Measurements from ENCODE around the gene PITPNM3. TPM values are rescaled to one million over a fixed set of nuclear protein-coding genes. Genes with fewer than 3 reads are reported as not detected.

PITPNM3 gene
- total RNA-seq, 2 donors from 2014 or later = 1.3 to 3.4 TPM

- WGBS, 2 donors = 68 to 71% methylated on average over 5 to 9 of the region's 9 CpGs
- no peak for TF ChIP-seq POLR2A (IDR thresholded peaks at IDR 0.05)
- TF ChIP-seq, protein P1, sequence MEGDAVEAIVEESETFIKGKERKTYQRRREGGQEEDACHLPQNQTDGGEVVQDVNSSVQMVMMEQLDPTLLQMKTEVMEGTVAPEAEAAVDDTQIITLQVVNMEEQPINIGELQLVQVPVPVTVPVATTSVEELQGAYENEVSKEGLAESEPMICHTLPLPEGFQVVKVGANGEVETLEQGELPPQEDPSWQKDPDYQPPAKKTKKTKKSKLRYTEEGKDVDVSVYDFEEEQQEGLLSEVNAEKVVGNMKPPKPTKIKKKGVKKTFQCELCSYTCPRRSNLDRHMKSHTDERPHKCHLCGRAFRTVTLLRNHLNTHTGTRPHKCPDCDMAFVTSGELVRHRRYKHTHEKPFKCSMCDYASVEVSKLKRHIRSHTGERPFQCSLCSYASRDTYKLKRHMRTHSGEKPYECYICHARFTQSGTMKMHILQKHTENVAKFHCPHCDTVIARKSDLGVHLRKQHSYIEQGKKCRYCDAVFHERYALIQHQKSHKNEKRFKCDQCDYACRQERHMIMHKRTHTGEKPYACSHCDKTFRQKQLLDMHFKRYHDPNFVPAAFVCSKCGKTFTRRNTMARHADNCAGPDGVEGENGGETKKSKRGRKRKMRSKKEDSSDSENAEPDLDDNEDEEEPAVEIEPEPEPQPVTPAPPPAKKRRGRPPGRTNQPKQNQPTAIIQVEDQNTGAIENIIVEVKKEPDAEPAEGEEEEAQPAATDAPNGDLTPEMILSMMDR (IDR thresholded peaks at IDR 0.05) = no peak
- Histone ChIP-seq H3K4me3 (no peak overlapping the region), H3K27me3 (no peaks in the 10 kb centered on the region), H3K27ac (no peak overlapping the region), H3K9me3 (no peaks in the 10 kb centered on the region), H3K36me3 (replicated peaks in 1 of 2; ENCODE audit: insufficient read depth in 1 of 2, low read depth in 2 of 2) (no peaks in the 10 kb centered on the region), H3K4me1 (peaks cover 14% of the 10 kb centered on the region)
- DNase-seq (no peak), ATAC-seq (no peak)
- intact Hi-C loops (cut with DNase I) = loop anchor here (10.0 kb wide), 1 partner anchor 62 kb away; no protein-coding TSS in a partner anchor
Measured at GRCh38 chr17:6446516-6447100, 109.7 kb downstream of the PITPNM3 start.

DNA sequence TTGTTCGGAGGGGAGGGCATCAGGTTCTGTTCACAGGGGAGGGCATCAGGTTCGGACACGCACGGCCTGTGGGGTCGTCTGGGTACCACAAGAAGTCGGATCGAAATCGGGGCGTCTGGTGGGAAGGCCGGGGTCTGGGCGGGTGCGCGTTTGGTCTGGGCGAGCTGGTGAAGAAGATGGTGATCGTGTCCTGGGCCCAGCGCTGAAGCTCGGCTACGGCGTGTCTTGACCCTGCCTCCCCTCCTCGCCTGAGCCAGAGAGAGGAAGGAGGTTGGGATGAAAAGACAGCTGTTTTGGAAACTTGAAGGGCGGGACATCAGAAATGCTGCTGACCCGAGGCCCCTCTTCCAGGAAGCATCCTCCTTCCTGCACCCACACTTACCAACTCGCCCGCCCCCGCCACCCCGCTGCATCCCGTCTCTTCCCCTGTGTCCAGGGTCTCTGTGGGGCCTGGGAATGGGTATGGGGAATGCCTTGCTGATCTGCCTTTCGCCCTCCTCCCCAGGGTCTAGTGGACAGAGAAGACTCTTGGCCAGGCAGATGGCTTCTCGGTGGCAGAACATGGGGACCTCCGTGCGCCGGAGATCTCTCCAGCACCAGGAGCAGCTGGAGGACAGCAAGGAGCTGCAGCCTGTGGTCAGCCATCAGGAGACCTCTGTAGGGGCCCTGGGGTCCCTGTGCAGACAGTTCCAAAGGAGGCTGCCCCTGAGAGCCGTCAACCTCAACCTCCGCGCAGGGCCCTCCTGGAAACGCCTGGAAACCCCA lies 111.6 kb downstream of the PITPNM3 start:
- Histone ChIP-seq H3K9me3 (no peaks in the 10 kb centered on the region), H3K27ac (no peak overlapping the region), H3K4me1 (peaks cover 14% of the 10 kb centered on the region), H3K27me3 (no peaks in the 10 kb centered on the region), H3K4me3 (peak overlapping the region in 1 of 2 donors; percentile 26), H3K36me3 (replicated peaks in 1 of 2; ENCODE audit: insufficient read depth in 1 of 2, low read depth in 2 of 2) (no peaks in the 10 kb centered on the region)
- intact Hi-C loops (cut with DNase I) = loop anchor here (10.0 kb wide), 1 partner anchor 60 kb away; no protein-coding TSS in a partner anchor
- TF ChIP-seq, protein P1 (IDR thresholded peaks at IDR 0.05) = no peak
- TF ChIP-seq POLR2A (IDR thresholded peaks at IDR 0.05) = no peak
- DNase-seq (peak in 1 of 4 donors; percentile 29), ATAC-seq (no peak)
- 2 to 29% methylated on average over 9 to 35 of the region's 36 CpGs for WGBS, 2 donors

DNA sequence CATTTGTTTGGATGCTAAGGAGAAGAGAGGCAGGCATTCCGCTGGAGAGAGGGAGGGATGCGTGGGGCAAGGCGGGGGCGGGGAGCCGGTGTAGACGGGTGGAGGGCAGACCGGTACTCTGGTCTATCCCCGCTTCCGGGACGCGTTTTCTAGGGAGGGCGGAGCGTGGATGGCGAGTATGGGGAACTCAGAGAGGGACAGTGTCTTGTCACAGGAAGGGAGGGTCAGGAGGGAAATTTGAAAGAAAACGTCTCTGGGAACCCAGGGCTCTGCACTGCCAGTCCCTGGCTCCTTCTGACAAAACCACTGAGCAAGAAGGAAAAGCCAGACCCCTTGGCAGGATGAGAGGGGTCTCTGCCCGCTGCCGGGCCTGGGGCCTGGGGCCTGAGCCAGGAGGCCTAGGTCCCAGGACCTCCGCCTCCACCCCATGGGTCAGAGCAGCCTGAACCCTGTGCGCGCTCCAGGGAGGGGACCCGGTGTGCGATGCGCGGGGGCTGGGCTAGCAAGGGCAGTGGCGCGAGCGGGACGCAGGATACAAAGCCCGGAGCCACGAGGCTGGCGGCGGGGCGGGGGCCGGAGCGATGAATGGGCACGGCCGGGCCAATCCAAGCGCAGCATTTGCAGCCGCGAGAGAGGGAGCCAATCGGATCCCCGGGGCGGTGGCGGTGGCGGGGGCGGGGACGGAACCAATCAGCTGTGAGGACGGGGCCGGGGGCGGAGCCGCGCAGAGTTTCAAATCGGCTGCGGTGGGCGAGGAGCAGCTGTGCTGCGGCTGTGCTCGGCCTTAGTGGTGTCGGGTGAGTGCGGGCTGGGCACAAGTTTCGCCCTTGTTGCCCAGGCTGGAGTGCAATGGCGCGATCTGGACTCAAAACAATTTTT lies 112.4 kb downstream of the PITPNM3 start, which contains the start of gene PIMREG:
Gene PIMREG, plus strand, starts transcription at position 764 of the 879 bp plus-strand sequence. CDS start 656 bp downstream, outside the sequence.
- Histone ChIP-seq H3K4me1 (peaks cover 14% of the 10 kb centered on the region), H3K9me3 (no peaks in the 10 kb centered on the region), H3K27me3 (no peaks in the 10 kb centered on the region), H3K4me3 (peak within 1 kb of the TSS in 1 of 2 donors; percentile 26), H3K27ac (no peak within 1 kb of the TSS), H3K36me3 (replicated peaks in 1 of 2; ENCODE audit: insufficient read depth in 1 of 2, low read depth in 2 of 2) (no peaks in the 10 kb centered on the region)
- TF ChIP-seq, protein P1 (IDR thresholded peaks at IDR 0.05) = no peak
- TF ChIP-seq POLR2A (IDR thresholded peaks at IDR 0.05) = peak in 1 of 3 donors; percentile 11
- intact Hi-C loops (cut with DNase I) = loop anchor here (10.0 kb wide), 1 partner anchor 59 kb away; no protein-coding TSS in a partner anchor
- DNase-seq = peak; percentile 81 to 91 (median 90)
- 0% methylated on average over 17 to 62 of the region's 62 CpGs for WGBS, 2 donors
- peak; percentile 98 for ATAC-seq

DNA sequence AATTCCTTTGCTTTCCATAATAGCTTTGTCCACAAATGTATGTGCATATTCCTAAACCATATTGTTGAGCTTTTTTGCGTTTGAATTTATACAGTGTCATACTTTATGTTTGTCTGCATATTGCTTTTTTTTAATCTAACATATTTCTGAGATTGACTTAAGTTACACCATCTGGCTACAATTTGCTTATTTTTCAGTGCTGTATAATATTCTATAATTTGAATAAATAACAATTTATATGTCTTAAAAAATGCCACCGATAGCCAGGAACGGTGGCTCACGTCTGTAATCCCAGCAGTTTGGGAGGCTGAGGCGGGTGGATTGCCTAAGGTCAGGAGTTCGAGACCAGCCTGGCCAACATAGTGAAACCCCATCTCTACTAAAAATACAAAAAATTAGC lies 113.6 kb downstream of the PITPNM3 start:
- no peak overlapping the region for H3K4me3 ChIP-seq
- ATAC-seq = no peak
- H3K27ac ChIP-seq = no peak overlapping the region
- peaks cover 14% of the 10 kb centered on the region for H3K4me1 ChIP-seq
- H3K36me3 ChIP-seq (replicated peaks in 1 of 2; ENCODE audit: insufficient read depth in 1 of 2, low read depth in 2 of 2) = no peaks in the 10 kb centered on the region
- no peaks in the 10 kb centered on the region for H3K9me3 ChIP-seq
- DNase-seq = no peak
- TF ChIP-seq POLR2A (IDR thresholded peaks at IDR 0.05) = no peak
- TF ChIP-seq, protein P1 (IDR thresholded peaks at IDR 0.05) = no peak
- H3K27me3 ChIP-seq = no peaks in the 10 kb centered on the region
- WGBS, 2 donors = 54 to 65% methylated on average over 6 of the region's 6 CpGs
- intact Hi-C loops (cut with DNase I) = loop anchor here (10.0 kb wide), 1 partner anchor 58 kb away; no protein-coding TSS in a partner anchor
